ENCODE data around the gene LRRFIP2. TPM values are rescaled to one million over a fixed set of nuclear protein-coding genes. Genes with fewer than 3 reads are reported as not detected.
"Not testable (repeated sequence)": the region's sequence is repeated elsewhere in the genome, so short reads cannot be mapped to it uniquely, and the experiment has no call there.

LRRFIP2 gene
- total RNA-seq (ENCODE audit: insufficient read depth, low replicate concordance) = 36.4 TPM

DNA sequence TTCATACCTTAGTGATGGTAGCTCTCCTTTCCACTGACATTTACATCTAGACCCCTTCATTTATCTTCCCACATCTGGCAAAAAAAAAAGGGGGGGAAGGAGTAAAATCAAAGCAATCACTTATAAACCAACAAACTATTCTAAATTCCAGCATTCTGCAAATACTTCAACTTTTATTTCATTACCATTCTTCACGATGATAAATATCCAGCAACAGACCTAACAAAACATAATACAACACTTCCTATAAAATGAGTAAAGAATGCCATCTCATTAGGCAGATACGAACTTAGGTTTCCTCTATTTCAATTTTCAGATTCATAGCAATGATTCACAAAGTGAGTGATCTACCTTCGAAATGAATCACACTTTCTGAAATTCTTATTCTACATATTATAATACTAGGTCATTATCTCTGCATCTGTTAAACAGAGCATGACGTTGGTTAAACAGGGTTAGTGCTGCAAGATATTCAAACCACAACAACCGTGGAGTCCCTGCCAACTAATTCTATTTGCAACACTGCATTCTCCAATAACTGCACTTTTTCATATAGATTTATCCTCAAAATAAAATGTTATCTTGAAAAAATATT lies at the start of gene LRRFIP2:
TSS of gene LRRFIP2 (minus strand) at position 51 of the 595 bp plus-strand sequence. CDS start 25,599 bp downstream, outside the sequence.
- DNase-seq (ENCODE audit: low spot score) = no peak

DNA sequence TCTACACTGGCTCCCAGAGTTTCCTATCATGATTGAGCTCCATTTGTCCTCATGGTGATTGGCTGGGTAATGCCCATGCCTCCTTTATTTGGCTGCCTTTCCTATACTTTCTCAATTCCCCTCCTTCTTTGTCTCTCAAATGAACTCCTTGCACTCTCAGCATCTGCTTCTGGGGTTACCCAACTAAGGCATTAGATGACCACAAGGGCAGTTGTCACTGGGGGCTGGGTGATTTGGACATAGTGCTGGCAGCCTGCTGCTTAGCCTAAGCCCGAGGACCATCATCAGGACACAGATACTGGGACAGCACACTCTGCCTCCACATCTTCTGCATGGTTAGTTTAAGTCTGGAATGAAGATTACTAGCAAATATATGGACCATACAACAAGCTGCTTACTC lies 49.2 kb upstream of the LRRFIP2 start:
- DNase-seq (ENCODE audit: low spot score) = no peak

DNA sequence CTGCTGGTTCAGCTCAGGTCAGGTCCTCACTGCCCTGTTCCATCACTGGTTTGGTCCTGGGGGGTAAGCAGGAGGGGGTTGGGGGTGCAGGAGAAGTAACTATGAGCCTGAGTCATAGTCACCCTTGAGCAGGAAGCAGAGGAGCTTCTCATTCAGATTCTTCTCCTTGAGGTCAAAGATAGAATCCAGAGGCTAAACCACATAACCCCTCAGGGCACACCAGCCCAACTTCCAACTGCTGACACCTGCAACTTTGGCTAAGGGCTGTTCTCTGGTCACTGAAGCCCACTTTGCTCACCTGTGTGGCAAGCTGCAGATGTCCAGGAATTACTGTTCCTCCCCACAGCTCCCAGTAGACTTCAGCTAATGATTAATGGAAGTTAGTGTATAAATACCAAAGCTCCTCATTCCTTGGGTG lies 48.8 kb upstream of the LRRFIP2 start:
- DNase-seq (ENCODE audit: low spot score) = no peak

DNA sequence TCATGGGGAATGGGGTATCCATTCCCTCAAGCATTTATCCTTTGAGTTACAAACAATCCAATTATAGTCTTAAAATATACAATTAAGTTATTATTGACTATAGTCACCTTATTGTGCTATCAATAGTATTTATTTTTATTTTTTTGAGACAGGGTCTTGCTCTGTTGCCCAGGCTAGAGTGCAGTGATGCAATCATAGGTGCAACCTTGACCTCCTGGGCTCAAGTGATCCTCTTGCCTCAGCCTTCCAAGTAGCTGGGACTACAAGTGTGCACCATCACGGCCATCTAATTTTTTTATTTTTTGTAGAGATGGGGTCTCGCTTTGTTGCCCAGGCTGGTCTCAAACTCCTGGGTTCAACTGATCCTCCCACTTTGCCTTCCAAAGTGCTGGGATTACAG lies 48.2 kb upstream of the LRRFIP2 start:
- not testable (repeated sequence) for DNase-seq (ENCODE audit: low spot score)

- DNase-seq (ENCODE audit: low spot score) = no peak
Observed at GRCh38 chr3:37221407-37221806, 47.0 kb upstream of the LRRFIP2 start.

- peak; percentile 67 for DNase-seq (ENCODE audit: low spot score)
Observed at GRCh38 chr3:37219266-37219665, 44.9 kb upstream of the LRRFIP2 start.

GRCh38 chr3:37218206-37218605 lies 43.8 kb upstream of the LRRFIP2 start:
- no peak for DNase-seq (ENCODE audit: low spot score)

DNA sequence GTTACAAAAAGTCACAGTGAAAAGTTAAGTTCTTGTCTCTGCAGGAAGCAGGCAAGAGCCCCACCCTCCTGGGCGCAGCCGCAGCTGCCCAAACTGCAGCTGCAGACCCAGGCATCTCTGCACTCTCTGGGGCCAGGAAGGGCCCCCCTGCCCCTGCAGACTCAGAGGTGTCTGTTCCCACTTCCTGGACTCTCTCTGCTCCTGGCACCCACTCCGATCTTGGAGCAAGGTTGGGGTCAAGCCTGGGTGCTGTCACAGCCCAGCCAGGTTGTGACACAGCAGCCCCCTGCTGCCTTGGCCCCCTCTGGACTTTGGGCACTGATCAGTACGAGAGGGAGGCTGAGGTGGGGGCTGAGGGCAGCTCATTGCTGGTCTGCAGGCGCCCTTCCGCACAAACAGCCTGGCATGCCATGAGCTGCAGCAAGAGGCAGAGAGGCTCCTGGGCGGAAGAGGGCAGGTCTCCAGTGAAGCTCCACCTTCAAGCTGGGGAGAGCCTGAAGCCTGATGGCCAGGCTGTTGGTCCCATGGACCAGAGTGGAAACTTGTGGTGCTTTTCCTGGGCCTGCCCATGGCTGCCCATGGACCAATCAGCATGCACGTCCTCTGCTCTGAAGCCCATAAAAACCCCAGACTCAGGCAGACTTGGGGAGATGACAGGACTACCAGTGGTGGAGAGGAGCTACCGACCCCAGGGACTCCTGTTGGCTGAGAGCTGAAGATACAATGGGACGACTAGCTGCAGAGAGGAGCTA lies 42.9 kb upstream of the LRRFIP2 start:
- DNase-seq (ENCODE audit: low spot score) = no peak

GRCh38 chr3:37216597-37217097 lies 42.3 kb upstream of the LRRFIP2 start:
- no peak for DNase-seq (ENCODE audit: low spot score)

- no peak for DNase-seq (ENCODE audit: low spot score)
Observed at GRCh38 chr3:37214076-37214475, 39.7 kb upstream of the LRRFIP2 start.

GRCh38 chr3:37210230-37210629 lies 35.8 kb upstream of the LRRFIP2 start:
- peak; percentile 30 for DNase-seq (ENCODE audit: low spot score)

GRCh38 chr3:37208576-37208975 lies 34.2 kb upstream of the LRRFIP2 start:
- DNase-seq (ENCODE audit: low spot score) = not testable (repeated sequence)

- DNase-seq (ENCODE audit: low spot score) = not testable (repeated sequence)
Observed at GRCh38 chr3:37208008-37208407, 33.6 kb upstream of the LRRFIP2 start.

DNA sequence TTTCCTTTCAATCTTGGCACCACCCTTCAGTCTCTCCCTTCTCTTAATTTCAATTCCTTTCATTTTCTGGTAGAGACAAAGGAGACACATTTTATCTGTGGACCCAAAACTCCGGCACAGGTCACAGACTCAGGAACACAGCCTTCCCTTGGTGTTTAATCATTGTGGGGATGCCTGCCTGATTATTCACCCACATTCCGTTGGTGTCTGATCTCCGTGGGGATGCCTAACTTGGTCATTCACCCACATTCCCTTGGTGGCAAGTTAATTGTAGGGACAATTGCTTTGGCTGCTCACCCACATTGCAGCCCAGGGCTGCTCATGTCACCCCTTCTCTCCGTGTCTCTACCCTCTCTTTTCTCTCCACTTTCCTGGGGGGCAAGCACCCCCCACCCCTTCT lies 31.7 kb upstream of the LRRFIP2 start:
- not testable (repeated sequence) for DNase-seq (ENCODE audit: low spot score)

- no peak for DNase-seq (ENCODE audit: low spot score)
Observed at GRCh38 chr3:37204314-37204713, 29.9 kb upstream of the LRRFIP2 start.

- DNase-seq (ENCODE audit: low spot score) = no peak
Observed at GRCh38 chr3:37202035-37202434, 27.7 kb upstream of the LRRFIP2 start.

GRCh38 chr3:37200141-37200540 lies 25.8 kb upstream of the LRRFIP2 start:
- no peak for DNase-seq (ENCODE audit: low spot score)

DNA sequence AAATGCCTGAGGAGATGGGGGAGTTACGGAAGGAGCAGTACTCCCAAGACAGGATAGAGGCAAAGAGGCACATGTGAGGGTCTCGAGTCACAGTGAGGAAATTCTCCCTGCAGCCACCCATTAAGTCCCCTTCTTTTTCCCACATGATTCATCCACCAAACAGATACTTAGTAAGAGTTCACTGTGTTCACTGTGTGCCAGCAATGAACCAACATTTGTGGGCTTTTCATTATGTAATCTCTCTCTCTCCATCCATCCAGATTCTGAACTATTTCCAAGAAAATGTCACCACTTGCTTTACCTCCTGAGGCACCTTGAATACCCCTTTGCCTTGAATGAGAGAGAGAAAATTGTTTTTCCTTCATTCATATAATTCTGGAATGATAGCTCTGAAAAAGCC lies 24.6 kb upstream of the LRRFIP2 start:
- no peak for DNase-seq (ENCODE audit: low spot score)

DNA sequence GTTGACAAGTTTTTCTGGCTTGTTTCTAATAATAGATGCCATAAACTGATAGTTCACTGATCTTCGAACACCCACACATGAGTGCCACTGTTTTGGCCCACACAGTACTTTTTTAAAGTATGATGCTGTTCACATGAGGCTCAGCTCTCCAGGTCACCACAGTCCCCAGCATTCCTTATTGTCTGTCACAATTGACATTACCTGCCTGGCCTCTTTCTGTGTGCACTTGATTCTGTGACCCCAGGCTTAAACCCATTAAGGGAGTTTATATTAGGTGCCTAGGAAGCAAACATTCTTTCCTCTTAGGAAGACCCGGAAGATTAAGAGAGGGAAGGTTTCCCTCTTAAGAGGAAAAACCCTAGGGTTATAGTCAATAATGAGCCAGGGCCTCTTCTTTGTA lies 24.2 kb upstream of the LRRFIP2 start:
- no peak for DNase-seq (ENCODE audit: low spot score)

GRCh38 chr3:37197810-37198371 lies 23.5 kb upstream of the LRRFIP2 start:
- no peak for DNase-seq (ENCODE audit: low spot score)

- DNase-seq (ENCODE audit: low spot score) = no peak
Observed at GRCh38 chr3:37194533-37194932, 20.2 kb upstream of the LRRFIP2 start.

DNA sequence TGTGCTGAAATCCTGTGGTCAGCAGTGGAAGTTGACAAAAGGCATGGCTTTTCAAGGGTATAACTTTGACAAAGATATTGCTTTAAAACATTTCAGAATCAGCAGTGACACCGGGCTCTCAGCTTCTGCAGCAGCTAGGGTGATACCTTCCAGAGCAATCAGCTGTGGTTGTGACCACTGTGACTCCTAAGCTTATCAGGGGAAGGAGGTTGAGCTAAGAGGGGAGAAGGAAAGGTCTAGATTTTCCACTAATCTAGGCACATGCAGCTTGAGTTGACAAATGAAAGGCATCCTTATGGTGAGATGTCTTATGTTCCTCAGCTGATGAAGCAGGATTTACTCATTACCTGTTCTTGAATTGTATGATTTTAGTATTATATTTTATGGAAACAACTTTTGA lies 16.3 kb upstream of the LRRFIP2 start:
- no peak for DNase-seq (ENCODE audit: low spot score)

DNA sequence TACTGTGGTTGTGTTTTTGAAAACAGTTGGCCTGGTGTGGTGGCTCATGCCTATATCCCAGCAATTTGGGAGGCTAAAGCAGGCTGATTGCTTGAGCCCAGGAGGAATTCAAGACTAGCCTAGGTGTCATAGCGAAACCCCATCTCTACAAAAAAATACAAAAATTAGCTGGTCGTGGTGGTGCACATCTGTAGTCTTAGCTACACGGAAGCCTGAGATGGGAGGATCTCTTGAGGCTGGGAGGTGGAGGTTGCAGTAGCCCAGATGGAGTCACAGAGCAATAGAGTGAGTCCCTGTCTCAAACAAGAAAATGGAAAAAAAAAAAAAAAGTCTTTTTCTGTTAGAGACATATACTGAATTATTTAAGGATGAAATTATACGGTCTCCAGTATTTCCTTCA lies 14.7 kb upstream of the LRRFIP2 start:
- no peak for DNase-seq (ENCODE audit: low spot score)

Data from umbilical cord (tissue), 2 donors.